Liver (tissue), 9 donors: ENCODE data around the gene ATP2A3. TPM values are rescaled to one million over a fixed set of nuclear protein-coding genes. Genes with fewer than 3 reads are reported as not detected.

Experiments used
- DNase-seq: peaks from one replicate; pipeline ENCODE4 v3.0.0-alpha.2; 2017; ENCODE audit warnings: low spot score
- H3K27ac ChIP-seq, 2 donors: one replicate each; pipeline ENCODE4 v1.7.0; 2013; ENCODE audit warnings: inconsistent platforms in 2 of 2, low read length in 2 of 2, control low read depth in 1 of 2, low read depth in 1 of 2, mild to moderate bottlenecking in 1 of 2
- H3K27me3 ChIP-seq, 4 donors: one replicate each; pipeline versions ENCODE4 v1.6.1 to v1.7.0; 2013; ENCODE audit warnings: low read length in 3 of 4, inconsistent platforms in 1 of 4, mild to moderate bottlenecking in 1 of 4, moderate library complexity in 1 of 4; ENCODE audit not compliant: control insufficient read depth in 4 of 4, insufficient read depth in 4 of 4
- H3K36me3 ChIP-seq, 4 donors: one replicate each; pipeline versions ENCODE4 v1.6.1 to v1.7.0; 2013; ENCODE audit warnings: low read length in 3 of 4, mild to moderate bottlenecking in 3 of 4, low read depth in 1 of 4, moderate library complexity in 1 of 4; ENCODE audit not compliant: control insufficient read depth in 4 of 4, insufficient read depth in 3 of 4
- H3K4me1 ChIP-seq, 4 donors: one replicate each; pipeline versions ENCODE4 v1.6.1 to v1.7.0; 2013; ENCODE audit warnings: low read length in 3 of 4, mild to moderate bottlenecking in 3 of 4, moderate library complexity in 1 of 4; ENCODE audit not compliant: control insufficient read depth in 4 of 4, insufficient read depth in 4 of 4
- H3K4me3 ChIP-seq, 3 donors: one replicate each; pipeline versions ENCODE4 v1.6.1 to v1.7.0; 2013; ENCODE audit warnings: low read length in 3 of 3, control low read depth in 1 of 3, low read depth in 1 of 3, mild to moderate bottlenecking in 1 of 3
- H3K9ac ChIP-seq, 2 donors: one replicate each; pipeline ENCODE4 v1.7.0; 2013; ENCODE audit warnings: low read length in 2 of 2, mild to moderate bottlenecking in 2 of 2, moderate library complexity in 2 of 2, control low read depth in 1 of 2, low read depth in 1 of 2
- H3K9me3 ChIP-seq, 4 donors: one replicate each; pipeline versions ENCODE4 v1.6.1 to v1.7.0; 2013; ENCODE audit warnings: low read length in 3 of 4; ENCODE audit not compliant: control insufficient read depth in 4 of 4
- ATF3 ChIP-seq: IDR thresholded peaks from 2 replicates; pipeline ENCODE4 v1.6.1; 2016; ENCODE audit warnings: antibody characterized with exemption
- CTCF ChIP-seq: fragments of 150-350 bp; IDR thresholded peaks from 2 replicates; pipeline ENCODE4 v1.5.1; 2017; ENCODE audit warnings: improper control_type of control experiment, low read depth, low read length; ENCODE audit not compliant: missing input control
- EGR1 ChIP-seq, 2 donors: IDR thresholded peaks; 2 replicates each; pipeline ENCODE4 v1.6.1; 2016 to 2018; ENCODE audit warnings: antibody characterized with exemption in 2 of 2, low read depth in 2 of 2
- FOXA1 ChIP-seq: IDR thresholded peaks from 2 replicates; pipeline ENCODE4 v1.6.1; 2016; ENCODE audit warnings: antibody characterized with exemption
- FOXA2 ChIP-seq: IDR thresholded peaks from 2 replicates; pipeline ENCODE4 v1.6.1; 2016; ENCODE audit warnings: antibody characterized with exemption
- GABPA ChIP-seq, 2 donors: IDR thresholded peaks in 1 of 2; conservative IDR thresholded peaks in 1 of 2; 2 replicates each; pipeline ENCODE4 v1.6.1; 2016; ENCODE audit warnings: antibody characterized with exemption in 2 of 2, mild to moderate bottlenecking in 1 of 2, moderate library complexity in 1 of 2
- HNF4A ChIP-seq, 2 donors: conservative IDR thresholded peaks; 2 replicates each; pipeline ENCODE4 v1.6.1; 2016; ENCODE audit warnings: antibody characterized with exemption in 2 of 2, mild to moderate bottlenecking in 2 of 2
- JUND ChIP-seq, 2 donors: IDR thresholded peaks; 2 replicates each; pipeline ENCODE4 v1.6.1; 2016; ENCODE audit warnings: antibody characterized with exemption in 2 of 2
- NR2F2 ChIP-seq: IDR thresholded peaks from 2 replicates; pipeline ENCODE4 v1.6.1; 2016; ENCODE audit warnings: antibody characterized with exemption
- RAD21 ChIP-seq, 2 donors: IDR thresholded peaks; 2 replicates each; pipeline ENCODE4 v1.6.1; 2016; ENCODE audit warnings: antibody characterized with exemption in 2 of 2, mild to moderate bottlenecking in 2 of 2
- REST ChIP-seq: IDR thresholded peaks from 2 replicates; pipeline ENCODE4 v1.6.1; 2016; ENCODE audit warnings: antibody characterized with exemption, mild to moderate bottlenecking
- RXRA ChIP-seq, 2 donors: IDR thresholded peaks; 2 replicates each; pipeline ENCODE4 v1.6.1; 2017 to 2018; ENCODE audit warnings: antibody characterized with exemption in 2 of 2, mild to moderate bottlenecking in 1 of 2
- SP1 ChIP-seq: IDR thresholded peaks from 2 replicates; pipeline ENCODE4 v1.6.1; 2018; ENCODE audit warnings: antibody characterized with exemption, mild to moderate bottlenecking
- TAF1 ChIP-seq: conservative IDR thresholded peaks from 2 replicates; pipeline ENCODE4 v1.6.1; 2016; ENCODE audit warnings: antibody characterized with exemption, mild to moderate bottlenecking
- YY1 ChIP-seq: IDR thresholded peaks from 2 replicates; pipeline ENCODE4 v1.6.1; 2016; ENCODE audit warnings: antibody characterized with exemption, mild to moderate bottlenecking
- ZBTB33 ChIP-seq: IDR thresholded peaks from 2 replicates; pipeline ENCODE4 v1.6.1; 2016; ENCODE audit warnings: antibody characterized with exemption
- WGBS: extraction: QIAGEN DNeasy Blood & Tissue Kit; methylation state at CpG from one replicate; pipeline ENCODE4 v1.1.7; 2013; 5-methylcytosine and 5-hydroxymethylcytosine counted together
- polyA plus RNA-seq, 2 donors: library from polyadenylated mRNA; stranded (reverse) in 1 of 2; unstranded in 1 of 2; fragments of 200-250 nt in 1 of 2; fragments of >200 nt in 1 of 2; fragmentation: Nextera tagmentation in 1 of 2; extraction: Ambion mirVana in 1 of 2; gene quantifications; one replicate each; pipeline versions ENCODE4 v1.2.1 to v1.2.3, GENCODE V29; 2013 to 2015
- total RNA-seq, 2 donors: library from RNA; depleted of rRNA; stranded (reverse); fragments of >200 nt; gene quantifications; one replicate each; pipeline ENCODE4 v1.2.3, GENCODE V29; 2014
- donor health status: healthy.
- donor health status: healthy.
- donor health status: healthy.
- donor health status: healthy.
- donor health status: healthy.

Gene ATP2A3
- total and polyA plus RNA-seq, 4 donors = 1.4 to 17.1 (median 3.2) TPM

GRCh38 chr17:3965118-3965800 lies 1.0 kb upstream of the ATP2A3 start:
- no peak for DNase-seq
- no peaks in the 10 kb centered on the region for H3K9me3 ChIP-seq
- H3K36me3 ChIP-seq = no peaks in the 10 kb centered on the region
- H3K27me3 ChIP-seq = peaks cover 0 to 2% (median under 1%) of the 10 kb centered on the region in 4 donors
- no peak overlapping the region for H3K9ac ChIP-seq
- TF ChIP-seq JUND (IDR thresholded peaks at IDR 0.05) = no peak
- no peak for TF ChIP-seq TAF1
- TF ChIP-seq SP1 = no peak
- TF ChIP-seq REST = no peak
- no peak for TF ChIP-seq NR2F2
- TF ChIP-seq RXRA (IDR thresholded peaks at IDR 0.05) = no peak
- TF ChIP-seq FOXA1 = no peak
- TF ChIP-seq CTCF = no peak
- no peak for TF ChIP-seq YY1
- TF ChIP-seq ZBTB33 = no peak
- TF ChIP-seq GABPA (IDR thresholded peaks at IDR 0.05 in 1 of 2, conservative IDR thresholded peaks at IDR 0.05 in 1 of 2) = no peak
- TF ChIP-seq FOXA2 = no peak
- no peak for TF ChIP-seq RAD21 (IDR thresholded peaks at IDR 0.05)
- TF ChIP-seq ATF3 = no peak
- TF ChIP-seq EGR1 (IDR thresholded peaks at IDR 0.05; ENCODE audit: low read depth in 2 of 2) = no peak
- no peak for TF ChIP-seq HNF4A (conservative IDR thresholded peaks at IDR 0.05)
- H3K27ac ChIP-seq = peak overlapping the region; percentile 32 to 38
- H3K4me1 ChIP-seq = peaks cover 3 to 24% (median 9%) of the 10 kb centered on the region in 4 donors
- WGBS = 15% methylated on average over 17 of the region's 17 CpGs
- H3K4me3 ChIP-seq = peak overlapping the region in 1 of 3 donors; percentile 47
